Measurements from ENCODE around the gene CYP2J2. TPM values are rescaled to one million over a fixed set of nuclear protein-coding genes. Genes with fewer than 3 reads are reported as not detected.
"Not testable (repeated sequence)": the region's sequence is repeated elsewhere in the genome, so short reads cannot be mapped to it uniquely, and the experiment has no call there.

The CYP2J2 gene
- polyA plus RNA-seq, 1 donor from 2014 or later, result not detected

- no peak overlapping the region for H3K4me3 ChIP-seq (ENCODE audit: low read length)
- H3K9me2 ChIP-seq (ENCODE audit: insufficient read depth, low read length), result no peaks in the 10 kb centered on the region
- H3K9me3 ChIP-seq (ENCODE audit: low read length), result no peaks in the 10 kb centered on the region
- no peaks in the 10 kb centered on the region for H3K27me3 ChIP-seq (ENCODE audit: insufficient read depth, low read depth, low read length)
- H2AFZ ChIP-seq (ENCODE audit: low read depth, low read length), result no peak overlapping the region
- H3K27ac ChIP-seq (ENCODE audit: low read length), result no peak overlapping the region
- no peak overlapping the region for H3K9ac ChIP-seq (ENCODE audit: low read length)
- H3F3A ChIP-seq (ENCODE audit: insufficient read depth, low read length, poor library complexity, severe bottlenecking), result no peaks in the 10 kb centered on the region
- TF ChIP-seq REST (IDR thresholded peaks at IDR 0.05; ENCODE audit: borderline replicate concordance) (no peak), TAF1 (IDR thresholded peaks at IDR 0.05; ENCODE audit: low read depth) (no peak)
- H3K4me2 ChIP-seq (ENCODE audit: low read length), result no peak overlapping the region
- H3K36me3 ChIP-seq (ENCODE audit: insufficient read depth, low read length), result no peaks in the 10 kb centered on the region
- H4K20me1 ChIP-seq (ENCODE audit: insufficient read depth), result no peaks in the 10 kb centered on the region
- no peaks in the 10 kb centered on the region for H3K79me2 ChIP-seq (replicated peaks; ENCODE audit: insufficient read depth, low read length)
Measured at GRCh38 chr1:59857679-59858354, 68.8 kb downstream of the CYP2J2 start.

GRCh38 chr1:59856725-59857338 lies 69.7 kb downstream of the CYP2J2 start:
- TF ChIP-seq EP300 (conservative IDR thresholded peaks at IDR 0.05; ENCODE audit: poor library complexity, severe bottlenecking), result no peak
- no peak for TF ChIP-seq SMC3 (conservative IDR thresholded peaks at IDR 0.05; ENCODE audit: poor library complexity)
- no peak for TF ChIP-seq TAF1 (IDR thresholded peaks at IDR 0.05; ENCODE audit: low read depth)
- TF ChIP-seq CTCF (IDR thresholded peaks at IDR 0.05; ENCODE audit: poor library complexity, severe bottlenecking), result no peak
- TF ChIP-seq EZH2 (IDR thresholded peaks at IDR 0.05; ENCODE audit: borderline replicate concordance, insufficient read depth, low read length, poor library complexity, severe bottlenecking), result no peak
- TF ChIP-seq RAD21 (conservative IDR thresholded peaks at IDR 0.05), result no peak
- TF ChIP-seq POLR2AphosphoS5 (IDR thresholded peaks at IDR 0.05), result no peak
- TF ChIP-seq REST (IDR thresholded peaks at IDR 0.05; ENCODE audit: borderline replicate concordance), result no peak
- no peak for TF ChIP-seq MXI1 (conservative IDR thresholded peaks at IDR 0.05; ENCODE audit: poor library complexity, severe bottlenecking)
- Histone ChIP-seq H3K4me3 (ENCODE audit: low read length) (no peak overlapping the region), H3K9ac (ENCODE audit: low read length) (no peak overlapping the region), H3K4me2 (ENCODE audit: low read length) (no peak overlapping the region), H3K9me2 (ENCODE audit: insufficient read depth, low read length) (no peaks in the 10 kb centered on the region), H3F3A (ENCODE audit: insufficient read depth, low read length, poor library complexity, severe bottlenecking) (no peaks in the 10 kb centered on the region), H4K20me1 (ENCODE audit: insufficient read depth) (no peaks in the 10 kb centered on the region), H3K27ac (ENCODE audit: low read length) (no peak overlapping the region), H3K79me2 (replicated peaks; ENCODE audit: insufficient read depth, low read length) (no peaks in the 10 kb centered on the region), H2AFZ (ENCODE audit: low read depth, low read length) (no peak overlapping the region), H3K9me3 (ENCODE audit: low read length) (no peaks in the 10 kb centered on the region), H3K36me3 (ENCODE audit: insufficient read depth, low read length) (no peaks in the 10 kb centered on the region), H3K27me3 (ENCODE audit: insufficient read depth, low read depth, low read length) (no peaks in the 10 kb centered on the region)

DNA sequence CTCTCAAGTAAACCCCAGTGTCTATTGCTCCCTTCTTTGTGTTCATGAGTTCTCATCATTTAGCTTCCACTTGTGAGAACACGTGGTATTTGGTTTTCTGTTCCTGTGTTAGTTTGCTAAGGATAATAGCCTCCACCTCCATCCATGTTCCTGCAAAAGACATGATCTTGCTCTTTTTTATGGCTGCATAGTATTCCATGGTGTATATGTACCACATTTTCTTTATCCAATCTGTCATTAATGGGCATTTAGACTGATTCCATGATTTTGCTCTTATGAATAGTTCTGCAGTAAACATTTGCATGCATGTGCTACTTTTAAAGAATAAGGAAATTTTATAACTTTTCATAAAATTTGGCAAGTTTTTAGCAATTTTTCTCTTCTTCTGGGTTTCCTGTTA lies 71.3 kb downstream of the CYP2J2 start:
- not testable (repeated sequence) for H3K9me3 ChIP-seq (ENCODE audit: low read length); H3K9me2 ChIP-seq (ENCODE audit: insufficient read depth, low read length); H3K27ac ChIP-seq (ENCODE audit: low read length); H3K4me2 ChIP-seq (ENCODE audit: low read length); H3K36me3 ChIP-seq (ENCODE audit: insufficient read depth, low read length); H3K4me3 ChIP-seq (ENCODE audit: low read length); H4K20me1 ChIP-seq (ENCODE audit: insufficient read depth); H3K27me3 ChIP-seq (ENCODE audit: insufficient read depth, low read depth, low read length); H2AFZ ChIP-seq (ENCODE audit: low read depth, low read length); H3F3A ChIP-seq (ENCODE audit: insufficient read depth, low read length, poor library complexity, severe bottlenecking); H3K79me2 ChIP-seq (replicated peaks; ENCODE audit: insufficient read depth, low read length); H3K9ac ChIP-seq (ENCODE audit: low read length)

All from neural cell (in vitro differentiated cells).